GM13977 (cell line): ENCODE results near the gene SETD4.

Experiments used
- DNase-seq: peaks from one replicate; pipeline ENCODE4 v3.0.0; 2012; ENCODE audit warnings: low spot score
- in situ Hi-C: fragments of 300-500 bp; cut with MboI; formaldehyde crosslinking; loops from one replicate; pipeline ENCODE4 v1.12.0; 2022; ENCODE audit warnings: low sequenced_read_pairs, low pct_unique_long_range_greater_than_20kb, mixed read lengths, inconsistent platforms; ENCODE audit not compliant: unreplicated experiment
- TF ChIP-seq, protein P1 (sequence below): IDR thresholded peaks from 2 replicates; pipeline ENCODE4 v1.5.1; 2012; ENCODE audit warnings: mild to moderate bottlenecking, control low read depth; ENCODE audit not compliant: insufficient read depth; ENCODE audit errors: extremely low read depth, missing control alignments

The SETD4 gene

GRCh38 chr21:36048357-36048756, 12.0 kb downstream of the SETD4 start:
- no peak for DNase-seq
- in situ Hi-C loops: no loop called here
- TF ChIP-seq, protein P1, sequence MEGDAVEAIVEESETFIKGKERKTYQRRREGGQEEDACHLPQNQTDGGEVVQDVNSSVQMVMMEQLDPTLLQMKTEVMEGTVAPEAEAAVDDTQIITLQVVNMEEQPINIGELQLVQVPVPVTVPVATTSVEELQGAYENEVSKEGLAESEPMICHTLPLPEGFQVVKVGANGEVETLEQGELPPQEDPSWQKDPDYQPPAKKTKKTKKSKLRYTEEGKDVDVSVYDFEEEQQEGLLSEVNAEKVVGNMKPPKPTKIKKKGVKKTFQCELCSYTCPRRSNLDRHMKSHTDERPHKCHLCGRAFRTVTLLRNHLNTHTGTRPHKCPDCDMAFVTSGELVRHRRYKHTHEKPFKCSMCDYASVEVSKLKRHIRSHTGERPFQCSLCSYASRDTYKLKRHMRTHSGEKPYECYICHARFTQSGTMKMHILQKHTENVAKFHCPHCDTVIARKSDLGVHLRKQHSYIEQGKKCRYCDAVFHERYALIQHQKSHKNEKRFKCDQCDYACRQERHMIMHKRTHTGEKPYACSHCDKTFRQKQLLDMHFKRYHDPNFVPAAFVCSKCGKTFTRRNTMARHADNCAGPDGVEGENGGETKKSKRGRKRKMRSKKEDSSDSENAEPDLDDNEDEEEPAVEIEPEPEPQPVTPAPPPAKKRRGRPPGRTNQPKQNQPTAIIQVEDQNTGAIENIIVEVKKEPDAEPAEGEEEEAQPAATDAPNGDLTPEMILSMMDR: no peak

- TF ChIP-seq, protein P1: no peak
- in situ Hi-C loops: no loop called here
- DNase-seq: no peak
Measured at GRCh38 chr21:36047139-36047538, 13.2 kb downstream of the SETD4 start.

GRCh38 chr21:36045993-36046392, 14.3 kb downstream of the SETD4 start:
- in situ Hi-C loops: no loop called here
- no peak for DNase-seq
- TF ChIP-seq, protein P1: no peak

- DNase-seq: no peak
- TF ChIP-seq, protein P1: no peak
- in situ Hi-C loops: no loop called here
Measured at GRCh38 chr21:36044056-36044455, 16.3 kb downstream of the SETD4 start.

DNA sequence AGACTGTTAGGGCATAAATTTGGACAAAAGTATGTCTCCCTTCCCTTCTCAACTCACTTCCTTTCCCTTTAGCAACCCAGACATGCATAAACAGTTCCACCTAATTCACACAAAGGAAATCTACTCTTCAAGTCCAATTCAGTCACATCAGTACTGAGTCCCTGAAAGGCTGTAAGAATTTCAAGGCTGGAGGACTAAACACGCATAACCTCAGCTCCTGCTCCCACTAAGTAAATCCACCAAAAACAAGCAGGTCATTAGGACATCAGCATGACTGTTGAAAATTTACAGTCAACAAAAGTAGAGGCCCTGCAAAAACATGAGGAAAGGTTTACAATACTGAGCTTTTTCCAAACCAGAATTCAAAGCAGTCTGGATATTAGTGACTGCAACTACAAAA, 18.4 kb downstream of the SETD4 start:
- no peak for DNase-seq
- TF ChIP-seq, protein P1: no peak
- in situ Hi-C loops: no loop called here

GRCh38 chr21:36040389-36040788, 19.9 kb downstream of the SETD4 start:
- TF ChIP-seq, protein P1: no peak
- no peak for DNase-seq
- in situ Hi-C loops: no loop called here

- DNase-seq: no peak
- in situ Hi-C loops: no loop called here
- TF ChIP-seq, protein P1: no peak
Measured at GRCh38 chr21:36039861-36040260, 20.5 kb downstream of the SETD4 start.
